ENCODE data around the gene BRINP3.

The BRINP3 gene

DNA sequence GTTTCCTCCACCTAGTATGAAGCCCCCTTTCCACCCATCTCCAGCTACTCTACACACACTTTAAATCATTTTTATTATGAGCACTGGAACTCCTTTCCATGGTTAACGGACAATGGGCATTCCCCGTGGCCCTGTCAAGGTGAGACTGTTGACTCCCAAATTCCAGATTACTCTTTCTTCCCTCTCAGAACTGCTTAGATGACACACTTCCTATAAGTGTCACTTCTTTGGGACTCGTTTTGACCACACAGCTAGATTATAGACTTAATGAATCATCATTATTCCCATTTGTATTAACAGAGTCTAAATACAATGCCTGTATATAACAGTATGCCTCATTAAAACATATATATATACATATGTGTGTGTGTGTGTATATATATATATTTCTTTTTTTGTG is 215.1 kb downstream of the BRINP3 start:
- Histone ChIP-seq H3K27me3 (ENCODE audit: control insufficient read depth, insufficient read depth, low read length) (no peaks in the 10 kb centered on the region), H3K9me3 (ENCODE audit: control insufficient read depth, insufficient read depth, low read depth, low read length) (no peaks in the 10 kb centered on the region), H3K27ac (ENCODE audit: low read depth, low read length) (no peak overlapping the region), H3K9ac (ENCODE audit: low read length) (no peak overlapping the region), H3K4me3 (ENCODE audit: low read depth, low read length) (no peak overlapping the region), H3K4me1 (ENCODE audit: control insufficient read depth, insufficient read depth, low read length) (no peaks in the 10 kb centered on the region), H3K36me3 (ENCODE audit: control insufficient read depth, insufficient read depth, low read length) (no peaks in the 10 kb centered on the region)

DNA sequence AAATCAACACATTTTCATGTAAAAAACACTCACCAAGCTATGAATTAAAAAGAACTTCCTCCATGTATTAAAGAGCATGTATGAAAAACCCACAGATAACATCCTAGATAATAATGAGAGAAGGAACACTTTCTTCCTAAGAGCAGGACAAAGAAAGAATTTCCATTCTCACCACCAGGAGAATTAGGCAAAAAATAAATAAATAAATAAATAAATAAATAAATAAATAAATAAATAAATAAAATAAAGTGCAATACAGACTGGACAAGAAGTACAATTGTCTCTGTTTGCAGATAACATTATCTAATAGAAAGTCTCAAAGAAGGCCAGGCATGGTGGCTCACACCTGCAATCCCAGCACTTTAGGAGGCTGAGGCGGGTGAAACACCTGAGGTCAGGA is 218.2 kb downstream of the BRINP3 start:
- Histone ChIP-seq H3K9me3 (ENCODE audit: control insufficient read depth, insufficient read depth, low read depth, low read length) (no peaks in the 10 kb centered on the region), H3K4me1 (ENCODE audit: control insufficient read depth, insufficient read depth, low read length) (no peaks in the 10 kb centered on the region), H3K4me3 (ENCODE audit: low read depth, low read length) (no peak overlapping the region)

DNA sequence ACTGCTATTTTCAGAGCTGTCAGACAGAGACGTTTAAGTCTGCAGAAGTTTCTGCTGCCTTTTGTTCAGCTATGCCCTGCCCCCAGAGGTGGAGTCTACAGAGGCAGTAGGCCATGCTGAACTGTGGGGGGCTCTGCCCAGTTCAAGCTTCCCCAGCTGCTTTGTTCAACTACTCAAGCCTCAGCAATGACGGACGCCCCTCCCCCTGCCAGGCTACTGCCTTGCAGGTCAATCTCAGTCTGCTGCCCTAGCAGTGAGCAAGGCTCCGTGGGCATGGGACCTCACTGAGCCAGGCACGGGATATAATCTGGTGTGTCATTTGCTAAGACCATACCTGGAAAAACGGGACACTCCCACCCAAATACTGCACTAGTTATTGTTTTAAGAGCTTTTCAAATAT is 219.7 kb downstream of the BRINP3 start:
- no peak overlapping the region for H3K9ac ChIP-seq (ENCODE audit: low read length)
- no peaks in the 10 kb centered on the region for H3K9me3 ChIP-seq (ENCODE audit: control insufficient read depth, insufficient read depth, low read depth, low read length)
- no peak overlapping the region for H3K4me3 ChIP-seq (ENCODE audit: low read depth, low read length)

More for the DNA sequence above, 218.2 kb downstream of the BRINP3 start:
- Histone ChIP-seq H3K9ac (ENCODE audit: low read length) (no peak overlapping the region), H3K27me3 (ENCODE audit: control insufficient read depth, insufficient read depth, low read length) (no peaks in the 10 kb centered on the region), H3K27ac (ENCODE audit: low read depth, low read length) (no peak overlapping the region), H3K36me3 (ENCODE audit: control insufficient read depth, insufficient read depth, low read length) (no peaks in the 10 kb centered on the region)

DNA sequence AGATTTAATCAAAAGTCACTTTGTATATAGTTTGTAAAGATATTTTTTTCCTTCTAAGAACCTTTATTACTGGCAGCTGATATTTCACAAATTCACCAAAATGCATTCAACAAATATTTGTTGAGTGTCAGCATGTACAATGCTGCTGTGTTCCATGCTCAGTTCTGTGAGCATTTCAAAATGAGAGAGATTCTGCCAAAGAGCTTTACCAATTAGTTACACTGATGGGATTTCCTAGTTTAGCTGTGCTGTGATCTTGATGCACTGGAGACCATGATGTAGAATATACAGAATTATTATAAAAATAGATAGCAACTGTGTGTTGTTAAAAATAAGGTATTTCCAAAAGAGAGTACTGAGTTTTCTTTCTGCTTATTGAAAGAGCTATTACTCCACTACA is 225.6 kb downstream of the BRINP3 start:
- Histone ChIP-seq H3K4me3 (ENCODE audit: low read depth, low read length) (no peak overlapping the region), H3K27ac (ENCODE audit: low read depth, low read length) (no peak overlapping the region)

More for the DNA sequence above, 219.7 kb downstream of the BRINP3 start:
- Histone ChIP-seq H3K27me3 (ENCODE audit: control insufficient read depth, insufficient read depth, low read length) (no peaks in the 10 kb centered on the region), H3K4me1 (ENCODE audit: control insufficient read depth, insufficient read depth, low read length) (no peaks in the 10 kb centered on the region), H3K36me3 (ENCODE audit: control insufficient read depth, insufficient read depth, low read length) (no peaks in the 10 kb centered on the region), H3K27ac (ENCODE audit: low read depth, low read length) (no peak overlapping the region)

DNA sequence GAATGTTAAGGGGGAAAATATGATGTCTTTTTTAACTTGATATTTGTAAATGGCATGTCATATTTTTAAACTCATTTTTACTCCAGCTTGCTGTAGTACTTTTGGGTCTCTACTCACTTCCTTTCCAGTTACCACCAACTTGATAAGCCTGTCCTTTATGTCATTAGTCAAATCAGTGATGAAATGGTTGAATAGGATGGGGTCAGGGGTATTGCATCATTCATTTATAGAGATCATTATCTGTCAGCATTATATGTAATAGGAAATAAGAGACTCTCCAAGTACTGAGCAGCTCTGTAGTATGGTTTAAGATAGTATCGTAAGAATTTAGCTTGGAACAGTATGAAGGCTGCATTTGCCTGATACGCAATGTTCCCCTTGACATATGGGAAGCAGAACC is 227.3 kb downstream of the BRINP3 start:
- H3K27ac ChIP-seq (ENCODE audit: low read depth, low read length) = no peak overlapping the region
- no peaks in the 10 kb centered on the region for H3K4me1 ChIP-seq (ENCODE audit: control insufficient read depth, insufficient read depth, low read length)
- H3K9me3 ChIP-seq (ENCODE audit: control insufficient read depth, insufficient read depth, low read depth, low read length) = no peaks in the 10 kb centered on the region
- H3K27me3 ChIP-seq (ENCODE audit: control insufficient read depth, insufficient read depth, low read length) = no peaks in the 10 kb centered on the region
- no peak overlapping the region for H3K4me3 ChIP-seq (ENCODE audit: low read depth, low read length)
- no peak overlapping the region for H3K9ac ChIP-seq (ENCODE audit: low read length)
- no peaks in the 10 kb centered on the region for H3K36me3 ChIP-seq (ENCODE audit: control insufficient read depth, insufficient read depth, low read length)

More for the DNA sequence above, 225.6 kb downstream of the BRINP3 start:
- Histone ChIP-seq H3K9ac (ENCODE audit: low read length) (no peak overlapping the region), H3K4me1 (ENCODE audit: control insufficient read depth, insufficient read depth, low read length) (no peaks in the 10 kb centered on the region), H3K36me3 (ENCODE audit: control insufficient read depth, insufficient read depth, low read length) (no peaks in the 10 kb centered on the region), H3K9me3 (ENCODE audit: control insufficient read depth, insufficient read depth, low read depth, low read length) (no peaks in the 10 kb centered on the region), H3K27me3 (ENCODE audit: control insufficient read depth, insufficient read depth, low read length) (no peaks in the 10 kb centered on the region)

DNA sequence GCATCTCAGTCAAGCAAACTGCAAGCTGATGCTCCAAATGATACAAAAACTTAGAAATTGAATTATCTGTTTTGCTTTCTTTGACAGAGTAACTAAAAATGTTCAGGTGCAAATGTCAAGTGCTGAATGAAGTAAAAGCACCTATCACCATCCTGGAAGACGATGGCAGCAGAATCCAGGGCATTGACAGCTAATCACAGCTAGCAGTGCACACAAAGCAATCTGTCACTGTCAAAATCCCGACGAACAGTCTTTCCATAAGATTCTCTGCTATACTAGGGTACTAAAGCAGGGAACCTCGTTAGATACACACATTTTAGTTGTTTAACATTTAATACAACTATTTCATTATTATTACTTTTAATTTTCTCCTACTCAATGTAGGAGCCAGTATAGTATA is 233.3 kb downstream of the BRINP3 start:
- Histone ChIP-seq H3K4me3 (ENCODE audit: low read depth, low read length) (no peak overlapping the region), H3K27me3 (ENCODE audit: control insufficient read depth, insufficient read depth, low read length) (no peaks in the 10 kb centered on the region), H3K9me3 (ENCODE audit: control insufficient read depth, insufficient read depth, low read depth, low read length) (no peaks in the 10 kb centered on the region), H3K27ac (ENCODE audit: low read depth, low read length) (no peak overlapping the region), H3K36me3 (ENCODE audit: control insufficient read depth, insufficient read depth, low read length) (no peaks in the 10 kb centered on the region), H3K4me1 (ENCODE audit: control insufficient read depth, insufficient read depth, low read length) (no peaks in the 10 kb centered on the region), H3K9ac (ENCODE audit: low read length) (no peak overlapping the region)

DNA sequence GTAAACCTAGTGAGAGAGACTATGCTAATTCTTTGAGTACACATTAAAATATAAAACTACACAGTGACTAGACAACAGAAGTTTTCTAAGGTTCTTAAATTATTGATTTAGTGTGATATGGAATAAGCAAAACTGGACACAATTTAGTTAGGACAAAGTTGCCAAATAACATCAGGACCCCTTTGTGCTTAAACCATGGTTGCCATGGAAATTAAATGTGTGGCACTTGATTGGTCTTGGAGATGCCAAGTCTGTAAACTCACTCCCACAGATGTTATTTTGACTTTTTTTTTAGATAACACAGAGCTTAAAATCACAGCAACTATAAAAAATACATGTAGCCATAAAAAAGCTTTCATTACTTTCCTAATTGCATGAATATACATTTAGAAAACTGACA is 234.6 kb downstream of the BRINP3 start:
- no peaks in the 10 kb centered on the region for H3K9me3 ChIP-seq (ENCODE audit: control insufficient read depth, insufficient read depth, low read depth, low read length)
- H3K4me3 ChIP-seq (ENCODE audit: low read depth, low read length) = no peak overlapping the region
- H3K27me3 ChIP-seq (ENCODE audit: control insufficient read depth, insufficient read depth, low read length) = no peaks in the 10 kb centered on the region
- no peaks in the 10 kb centered on the region for H3K36me3 ChIP-seq (ENCODE audit: control insufficient read depth, insufficient read depth, low read length)
- no peak overlapping the region for H3K9ac ChIP-seq (ENCODE audit: low read length)
- no peaks in the 10 kb centered on the region for H3K4me1 ChIP-seq (ENCODE audit: control insufficient read depth, insufficient read depth, low read length)
- H3K27ac ChIP-seq (ENCODE audit: low read depth, low read length) = no peak overlapping the region

DNA sequence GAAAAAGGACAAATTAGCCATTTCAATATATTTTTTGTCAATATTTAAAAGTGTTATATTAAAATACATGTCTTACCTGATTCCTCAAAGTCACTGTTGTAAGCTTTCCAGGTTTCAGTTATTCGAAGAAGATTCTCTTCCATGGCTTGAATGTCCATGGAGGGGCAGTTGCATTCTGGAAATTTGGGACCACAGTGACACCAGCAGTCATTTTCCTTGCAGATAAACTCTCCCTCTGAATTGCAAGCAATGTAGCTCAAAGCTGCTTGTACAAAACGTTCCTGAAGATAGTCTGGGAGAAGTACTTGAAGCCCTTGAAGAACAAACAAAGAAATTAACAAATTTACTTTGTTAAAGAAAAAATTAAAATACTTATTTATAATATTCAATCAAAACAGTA is 251.7 kb downstream of the BRINP3 start:
- Histone ChIP-seq H3K9ac (ENCODE audit: low read length) (no peak overlapping the region), H3K36me3 (ENCODE audit: control insufficient read depth, insufficient read depth, low read length) (no peaks in the 10 kb centered on the region), H3K27me3 (ENCODE audit: control insufficient read depth, insufficient read depth, low read length) (no peaks in the 10 kb centered on the region), H3K9me3 (ENCODE audit: control insufficient read depth, insufficient read depth, low read depth, low read length) (no peaks in the 10 kb centered on the region), H3K4me1 (ENCODE audit: control insufficient read depth, insufficient read depth, low read length) (no peaks in the 10 kb centered on the region), H3K4me3 (ENCODE audit: low read depth, low read length) (no peak overlapping the region), H3K27ac (ENCODE audit: low read depth, low read length) (no peak overlapping the region)

DNA sequence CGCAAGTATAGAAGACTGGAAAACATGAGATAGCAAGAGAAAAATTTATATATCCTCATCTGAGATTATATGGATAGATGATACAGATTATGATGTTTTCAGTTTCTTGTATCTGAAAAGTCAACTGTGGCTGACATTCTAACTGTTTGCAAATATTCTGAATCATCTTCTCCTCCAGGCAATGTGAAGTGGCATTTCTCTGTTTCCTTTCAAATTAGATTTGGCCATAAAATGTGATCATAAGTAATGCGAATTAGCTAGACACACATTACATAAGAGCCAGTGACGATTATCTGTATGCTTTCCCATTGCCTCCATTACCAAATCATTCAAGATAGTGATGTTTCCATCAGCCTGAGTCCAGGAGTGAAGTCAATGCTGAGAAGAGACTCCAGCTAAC is 265.2 kb downstream of the BRINP3 start:
- no peaks in the 10 kb centered on the region for H3K4me1 ChIP-seq (ENCODE audit: control insufficient read depth, insufficient read depth, low read length)

DNA sequence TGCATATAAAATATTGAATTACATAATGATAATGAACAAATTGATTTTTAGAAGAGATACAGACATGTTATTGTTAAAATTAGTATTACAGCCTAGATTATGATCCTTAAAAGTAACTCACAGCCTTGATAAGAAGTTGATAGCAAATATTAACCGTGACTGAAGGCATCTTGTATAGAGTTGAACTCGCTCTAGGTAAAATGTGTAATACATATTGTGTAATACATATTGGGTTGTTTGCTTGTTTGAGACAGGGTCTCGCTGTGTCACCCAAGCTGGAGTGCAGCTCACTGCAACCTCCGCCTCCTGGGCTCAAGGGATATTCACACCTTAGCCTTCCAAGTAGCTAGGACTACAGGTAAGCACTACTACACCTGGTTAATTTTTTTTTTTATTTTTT is 269.9 kb downstream of the BRINP3 start:
- Histone ChIP-seq H3K9ac (ENCODE audit: low read length) (no peak overlapping the region), H3K4me1 (ENCODE audit: control insufficient read depth, insufficient read depth, low read length) (no peaks in the 10 kb centered on the region), H3K27ac (ENCODE audit: low read depth, low read length) (no peak overlapping the region), H3K36me3 (ENCODE audit: control insufficient read depth, insufficient read depth, low read length) (no peaks in the 10 kb centered on the region), H3K4me3 (ENCODE audit: low read depth, low read length) (no peak overlapping the region), H3K9me3 (ENCODE audit: control insufficient read depth, insufficient read depth, low read depth, low read length) (no peaks in the 10 kb centered on the region), H3K27me3 (ENCODE audit: control insufficient read depth, insufficient read depth, low read length) (no peaks in the 10 kb centered on the region)

More for the DNA sequence above, 265.2 kb downstream of the BRINP3 start:
- H3K27me3 ChIP-seq (ENCODE audit: control insufficient read depth, insufficient read depth, low read length) = no peaks in the 10 kb centered on the region
- no peaks in the 10 kb centered on the region for H3K9me3 ChIP-seq (ENCODE audit: control insufficient read depth, insufficient read depth, low read depth, low read length)
- no peaks in the 10 kb centered on the region for H3K36me3 ChIP-seq (ENCODE audit: control insufficient read depth, insufficient read depth, low read length)
- no peak overlapping the region for H3K27ac ChIP-seq (ENCODE audit: low read depth, low read length)
- no peak overlapping the region for H3K9ac ChIP-seq (ENCODE audit: low read length)
- H3K4me3 ChIP-seq (ENCODE audit: low read depth, low read length) = no peak overlapping the region

DNA sequence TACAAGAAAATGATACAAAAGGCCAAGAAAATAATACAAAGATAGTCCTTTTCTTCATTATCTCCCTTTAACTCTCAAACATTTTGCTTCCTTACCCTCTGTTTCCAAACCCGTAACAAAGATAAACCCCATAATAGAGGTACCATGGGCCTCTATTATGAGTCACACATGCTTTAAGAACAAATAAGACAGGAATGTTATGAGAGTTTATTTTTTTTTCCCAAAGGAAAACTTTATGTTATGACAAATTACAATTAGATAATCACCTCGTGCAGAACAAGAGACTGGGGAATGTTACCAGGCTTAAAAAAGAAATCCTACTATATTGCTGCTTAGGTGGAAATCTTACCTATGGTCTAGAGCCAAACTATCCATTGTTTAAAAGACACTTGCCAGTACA is 272.0 kb downstream of the BRINP3 start:
- no peak overlapping the region for H3K27ac ChIP-seq (ENCODE audit: low read depth, low read length)
- peaks cover 11% of the 10 kb centered on the region for H3K9me3 ChIP-seq (ENCODE audit: control insufficient read depth, insufficient read depth, low read depth, low read length)
- no peak overlapping the region for H3K9ac ChIP-seq (ENCODE audit: low read length)
- no peaks in the 10 kb centered on the region for H3K36me3 ChIP-seq (ENCODE audit: control insufficient read depth, insufficient read depth, low read length)
- no peaks in the 10 kb centered on the region for H3K27me3 ChIP-seq (ENCODE audit: control insufficient read depth, insufficient read depth, low read length)
- H3K4me1 ChIP-seq (ENCODE audit: control insufficient read depth, insufficient read depth, low read length) = no peaks in the 10 kb centered on the region
- no peak overlapping the region for H3K4me3 ChIP-seq (ENCODE audit: low read depth, low read length)

DNA sequence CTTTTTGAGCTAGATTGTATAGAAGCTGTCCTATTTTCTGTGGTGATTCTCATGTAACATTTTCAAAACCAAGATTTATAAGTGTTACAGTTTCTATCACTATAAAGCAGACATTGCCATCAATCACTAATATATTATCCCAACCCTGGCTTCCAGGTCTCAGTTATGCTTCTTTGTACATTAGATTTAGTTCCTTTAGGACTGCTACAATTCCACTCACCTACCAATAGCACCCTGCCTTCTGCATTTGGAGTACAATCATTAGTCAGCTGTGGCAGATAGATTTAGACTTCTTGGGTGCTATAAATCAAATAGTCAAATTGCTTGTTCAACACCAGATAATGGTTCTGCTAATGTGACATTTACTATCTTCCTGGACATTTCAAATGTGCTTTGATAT is 281.6 kb downstream of the BRINP3 start:
- no peak overlapping the region for H3K4me3 ChIP-seq (ENCODE audit: low read depth, low read length)
- no peak overlapping the region for H3K9ac ChIP-seq (ENCODE audit: low read length)
- no peak overlapping the region for H3K27ac ChIP-seq (ENCODE audit: low read depth, low read length)
- H3K9me3 ChIP-seq (ENCODE audit: control insufficient read depth, insufficient read depth, low read depth, low read length) = peaks cover 4% of the 10 kb centered on the region; the same call in 1 of the 2 replicates
- no peaks in the 10 kb centered on the region for H3K36me3 ChIP-seq (ENCODE audit: control insufficient read depth, insufficient read depth, low read length)
- no peaks in the 10 kb centered on the region for H3K27me3 ChIP-seq (ENCODE audit: control insufficient read depth, insufficient read depth, low read length)
- H3K4me1 ChIP-seq (ENCODE audit: control insufficient read depth, insufficient read depth, low read length) = no peaks in the 10 kb centered on the region

Data from HUES6 (cell line).